CD4-positive, alpha-beta T cell treated with Interleukin-15 for 1 hour (primary cell): ENCODE data around the gene IL2RA.
A peak's percentile ranks its signal among the peaks of the same experiment; 100 is the strongest.
"Not testable (repeated sequence)": the region's sequence is repeated elsewhere in the genome, so short reads cannot be mapped to it uniquely, and the experiment has no call there.

ENCODE experiments used
- DNase-seq: peaks from one replicate; pipeline ENCODE4 v3.0.0-alpha.2; 2020

Gene IL2RA

GRCh38 chr10:6062101-6062771, at the start of gene IL2RA:
IL2RA (minus strand) TSS chr10:6062367; CDS start chr10:6062151, 216 bp downstream.
- DNase-seq: peak; percentile 58

- DNase-seq: no peak
These were observed 48.0 kb upstream of the IL2RA start for GRCh38 chr10:6110136-6110535.

DNA sequence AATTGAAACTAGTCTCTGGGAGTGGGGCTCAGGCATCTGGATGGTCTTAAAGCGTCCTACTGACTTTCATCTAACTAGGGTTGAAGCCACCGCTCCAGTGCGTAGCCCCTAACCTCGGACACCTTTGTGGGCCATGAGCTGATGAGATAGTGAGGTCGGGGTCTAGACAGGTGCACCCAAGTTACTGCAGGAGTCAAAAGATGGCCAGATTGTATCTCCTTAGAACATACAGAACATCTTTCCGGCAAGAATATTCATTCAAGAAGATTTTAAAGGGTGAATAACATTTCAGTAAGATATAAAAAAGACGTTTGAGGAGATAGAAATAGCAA, 47.2 kb upstream of the IL2RA start:
- no peak for DNase-seq

- peak; percentile 33 for DNase-seq
These were observed 46.7 kb upstream of the IL2RA start for GRCh38 chr10:6108631-6109443.

GRCh38 chr10:6108072-6108471, 45.9 kb upstream of the IL2RA start:
- DNase-seq: no peak

GRCh38 chr10:6107616-6108015, 45.4 kb upstream of the IL2RA start:
- DNase-seq: not testable (repeated sequence)

DNA sequence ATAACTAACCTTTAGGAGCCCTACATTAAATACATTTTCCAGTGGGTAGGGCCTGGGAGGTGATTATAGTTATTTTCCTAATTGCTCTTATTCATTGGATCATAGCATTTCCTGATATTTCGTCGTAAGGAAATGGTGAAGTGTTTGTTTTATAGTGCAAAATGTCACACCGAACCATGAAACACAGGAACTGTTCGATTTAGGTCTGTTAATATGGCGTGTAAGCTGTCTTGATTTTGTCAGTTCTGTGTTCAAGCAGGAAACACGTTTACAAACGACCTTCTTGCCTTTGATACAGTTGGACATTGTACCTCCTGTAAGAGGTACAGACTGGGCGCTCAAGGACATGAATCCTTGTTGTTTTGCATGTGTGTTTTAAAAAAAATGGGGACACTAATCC, 41.4 kb upstream of the IL2RA start:
- no peak for DNase-seq

DNA sequence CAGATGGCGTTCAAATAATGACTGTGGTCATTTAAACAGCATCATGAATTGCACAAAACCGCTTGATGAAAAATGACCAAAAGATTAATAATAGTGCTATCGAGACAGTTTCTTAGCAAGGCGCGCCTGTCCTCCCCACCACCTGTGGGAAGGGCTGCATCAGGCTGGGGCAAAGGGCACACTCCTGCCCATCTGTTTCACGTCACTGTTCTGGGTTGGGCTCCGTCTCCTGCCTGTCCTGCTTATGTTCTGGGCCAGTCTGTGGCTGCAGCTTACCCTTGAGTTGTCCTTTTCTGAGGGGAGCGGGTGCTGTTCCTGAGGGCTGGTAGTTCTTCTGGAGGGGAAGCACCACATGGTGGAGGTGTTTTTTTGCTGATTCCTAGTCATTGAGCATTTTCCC, 40.0 kb upstream of the IL2RA start:
- no peak for DNase-seq

DNA sequence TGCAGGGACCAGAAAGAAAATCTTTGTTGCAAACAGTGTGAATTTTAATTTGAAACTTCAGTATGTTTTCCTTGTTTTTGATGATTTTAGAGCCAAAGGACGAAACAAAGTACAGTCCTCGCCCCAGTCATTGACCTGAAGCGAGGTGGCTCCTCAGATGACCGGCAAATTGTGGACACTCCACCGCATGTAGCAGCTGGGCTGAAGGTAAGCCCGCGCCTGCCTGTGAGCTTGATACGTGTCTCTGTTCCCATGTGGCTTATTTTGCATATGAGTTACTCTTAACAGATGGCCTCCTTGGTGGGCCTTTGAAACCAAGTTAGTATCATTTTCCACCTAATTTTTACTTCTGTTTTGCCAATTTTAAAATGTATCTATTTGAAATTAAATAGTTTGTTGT, 39.0 kb upstream of the IL2RA start:
- DNase-seq: no peak

DNA sequence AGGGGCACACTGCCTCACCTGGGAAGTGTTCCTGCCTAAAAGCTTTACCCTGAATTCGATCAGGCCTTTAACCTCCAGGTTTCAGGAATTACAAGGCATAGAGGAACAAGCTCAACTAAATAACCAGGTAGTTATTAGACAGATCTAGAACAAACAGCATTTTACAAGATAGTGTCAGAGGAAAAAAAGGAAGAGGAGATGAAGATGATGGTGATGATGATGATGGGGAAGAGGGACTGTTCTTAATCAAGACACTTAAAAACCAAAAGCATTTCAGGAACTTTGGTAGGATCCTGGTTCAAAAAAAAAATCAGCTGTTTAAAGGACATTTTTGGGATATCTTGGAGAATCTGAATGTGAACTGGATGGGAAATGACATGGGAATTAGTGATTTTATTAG, 38.2 kb upstream of the IL2RA start:
- no peak for DNase-seq

DNA sequence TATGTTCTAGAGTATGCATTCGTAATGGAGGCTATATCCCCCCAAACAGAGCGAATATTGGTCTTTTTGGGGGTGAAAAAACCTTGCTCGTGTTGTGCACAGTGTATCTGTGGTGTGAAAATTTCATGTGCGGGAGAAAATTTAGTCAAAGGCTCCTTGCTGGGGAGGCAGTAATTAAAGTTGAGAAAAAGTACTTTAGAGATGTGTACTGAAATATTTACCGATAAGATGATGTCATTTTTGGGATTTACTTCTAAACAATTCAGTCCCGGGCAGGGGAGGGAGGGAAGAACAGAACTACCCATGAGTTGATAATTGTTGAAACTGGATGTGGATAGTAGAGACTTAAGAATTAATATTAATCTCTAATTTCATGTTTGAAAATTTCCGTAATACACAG, 36.0 kb upstream of the IL2RA start:
- DNase-seq: no peak

- no peak for DNase-seq
These were observed 34.9 kb upstream of the IL2RA start for GRCh38 chr10:6097063-6097462.

- DNase-seq: no peak
These were observed 33.8 kb upstream of the IL2RA start for GRCh38 chr10:6095810-6096570.

GRCh38 chr10:6092731-6093130, 30.6 kb upstream of the IL2RA start:
- DNase-seq: no peak

DNA sequence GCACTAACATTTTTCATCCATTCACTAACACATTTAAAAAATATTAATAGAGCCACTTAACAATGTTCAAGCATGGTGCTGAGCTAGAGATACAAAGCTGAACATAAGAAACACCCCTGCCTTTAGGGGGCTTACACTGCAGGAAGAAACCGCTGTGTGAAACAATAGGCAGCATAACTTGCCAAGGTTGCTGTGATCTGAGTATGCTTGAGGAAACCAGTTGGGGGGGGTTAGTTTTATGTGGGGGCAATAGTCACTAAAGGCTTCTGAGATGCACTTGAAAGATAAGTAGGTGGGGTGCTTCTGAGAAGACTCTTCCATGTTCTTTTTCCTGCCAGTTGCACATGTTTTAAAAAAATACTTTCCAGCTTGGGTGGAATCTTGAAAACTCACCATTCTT, 29.5 kb upstream of the IL2RA start:
- DNase-seq: no peak

GRCh38 chr10:6089334-6090219, 27.4 kb upstream of the IL2RA start:
- no peak for DNase-seq

DNA sequence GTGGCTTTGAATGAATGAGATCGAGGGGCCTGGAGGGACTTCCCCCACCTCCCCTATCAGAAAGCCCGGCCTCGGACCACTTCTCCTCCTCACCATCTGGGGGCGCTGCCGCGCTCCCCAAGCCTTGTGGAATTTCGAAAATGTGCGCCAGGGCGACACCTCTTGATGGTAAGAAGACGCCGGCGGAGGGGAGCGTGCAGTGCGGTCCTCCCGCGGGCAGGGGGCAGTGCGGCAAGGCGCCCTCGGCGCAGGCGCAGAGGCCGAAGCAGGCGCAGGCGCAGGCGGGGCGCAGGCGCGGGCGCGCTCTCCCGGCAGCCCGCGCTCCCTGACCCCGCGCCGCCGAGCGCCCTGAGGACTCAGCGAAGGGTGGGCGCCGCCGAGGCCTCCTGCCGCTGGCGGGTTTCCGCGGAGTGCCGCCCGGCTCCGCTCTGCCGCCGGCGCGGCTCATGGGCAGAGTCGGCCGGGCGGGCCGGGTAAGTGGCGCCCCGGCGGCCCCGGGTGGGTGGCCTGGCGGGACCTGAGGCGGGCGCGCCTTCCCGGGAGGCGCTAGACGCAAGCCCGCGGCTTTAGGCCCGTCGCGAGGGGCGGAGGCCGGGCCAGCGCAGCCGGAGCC, 26.7 kb upstream of the IL2RA start, which contains the start of gene RBM17:
Gene RBM17 (plus strand): TSS at position 314 of the 613 bp plus-strand sequence. CDS start 8,032 bp downstream, outside the sequence.
- DNase-seq: peak; percentile 96

DNA sequence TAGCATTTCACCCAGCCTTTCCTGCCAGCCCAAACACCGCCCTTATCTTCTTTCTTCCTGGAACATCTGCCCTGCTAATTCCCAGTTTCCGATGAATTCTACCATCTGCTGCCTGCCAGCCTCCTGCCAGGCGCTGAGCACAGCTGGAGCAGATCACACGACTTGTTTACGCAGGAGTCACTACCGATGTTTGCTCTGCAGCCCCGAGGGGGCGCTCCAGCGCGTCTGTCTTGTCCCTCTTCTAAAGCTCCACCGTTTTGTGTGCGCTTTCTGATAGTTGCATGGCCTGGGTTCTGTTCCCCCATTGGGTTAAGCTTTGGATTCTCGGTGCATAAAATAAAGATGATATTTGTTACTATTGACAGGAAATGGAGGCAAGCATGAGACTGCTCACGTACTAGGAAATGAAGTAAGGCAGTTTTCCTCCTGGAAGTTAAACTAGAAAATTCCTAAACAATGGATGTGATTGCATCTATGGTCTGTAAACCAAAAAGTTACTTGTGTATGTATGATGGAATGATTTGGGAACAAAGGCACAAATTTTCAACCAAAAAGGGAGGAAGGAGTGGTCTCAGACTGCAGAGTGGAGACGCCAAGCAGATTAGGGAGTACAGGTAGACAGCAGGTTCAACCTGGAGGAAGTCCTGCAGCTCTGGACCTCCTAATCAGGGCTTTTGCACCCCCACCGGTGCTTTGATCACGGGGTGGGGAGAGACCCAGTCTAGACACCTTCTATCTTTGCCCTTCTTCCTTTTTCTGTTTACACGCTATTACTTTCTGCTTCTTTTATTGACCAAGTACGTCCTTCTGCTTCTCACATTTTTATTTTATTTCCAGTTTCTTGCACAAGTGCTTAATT, 24.4 kb upstream of the IL2RA start:
- DNase-seq: peak; percentile 88

- no peak for DNase-seq
These were observed 21.6 kb upstream of the IL2RA start for GRCh38 chr10:6083523-6084475.
